Left ventricle myocardium superior (tissue), 1 donor: ENCODE results near the gene GSDMA. TPM values are rescaled to one million over a fixed set of nuclear protein-coding genes. Genes with fewer than 3 reads are reported as not detected.
"Not testable (repeated sequence)": the region's sequence is repeated elsewhere in the genome, so short reads cannot be mapped to it uniquely, and the experiment has no call there.

Source experiments
- ATAC-seq: fragments of 200-7000 bp; cut with Tn5 transposase; one replicate; pipeline ENCODE4 v1.9.1; 2020; ENCODE audit warnings: mild to moderate bottlenecking, moderate library complexity
- DNase-seq: peaks from one replicate; pipeline ENCODE4 v3.0.0-alpha.2; 2020
- intact Hi-C: fragments of 100-400 bp; cut with micrococcal nuclease; formaldehyde crosslinking; loops from one replicate; pipeline ENCODE4 v1.11.0; 2022
- total RNA-seq: library from RNA; stranded (reverse); fragmentation: NEBNext Ultra II Directional; extraction: Animal tissue kit (Norgen Biotek cat#: 25700); gene quantifications from one replicate; pipeline ENCODE4 v1.2.1, GENCODE V29; 2021
- donor health status: DM: no; HTN: yes; CAD: no; lungs with severe emphysema.

Gene GSDMA
- total RNA-seq, 1 donor from 2014 or later, result 0.52 TPM

DNA sequence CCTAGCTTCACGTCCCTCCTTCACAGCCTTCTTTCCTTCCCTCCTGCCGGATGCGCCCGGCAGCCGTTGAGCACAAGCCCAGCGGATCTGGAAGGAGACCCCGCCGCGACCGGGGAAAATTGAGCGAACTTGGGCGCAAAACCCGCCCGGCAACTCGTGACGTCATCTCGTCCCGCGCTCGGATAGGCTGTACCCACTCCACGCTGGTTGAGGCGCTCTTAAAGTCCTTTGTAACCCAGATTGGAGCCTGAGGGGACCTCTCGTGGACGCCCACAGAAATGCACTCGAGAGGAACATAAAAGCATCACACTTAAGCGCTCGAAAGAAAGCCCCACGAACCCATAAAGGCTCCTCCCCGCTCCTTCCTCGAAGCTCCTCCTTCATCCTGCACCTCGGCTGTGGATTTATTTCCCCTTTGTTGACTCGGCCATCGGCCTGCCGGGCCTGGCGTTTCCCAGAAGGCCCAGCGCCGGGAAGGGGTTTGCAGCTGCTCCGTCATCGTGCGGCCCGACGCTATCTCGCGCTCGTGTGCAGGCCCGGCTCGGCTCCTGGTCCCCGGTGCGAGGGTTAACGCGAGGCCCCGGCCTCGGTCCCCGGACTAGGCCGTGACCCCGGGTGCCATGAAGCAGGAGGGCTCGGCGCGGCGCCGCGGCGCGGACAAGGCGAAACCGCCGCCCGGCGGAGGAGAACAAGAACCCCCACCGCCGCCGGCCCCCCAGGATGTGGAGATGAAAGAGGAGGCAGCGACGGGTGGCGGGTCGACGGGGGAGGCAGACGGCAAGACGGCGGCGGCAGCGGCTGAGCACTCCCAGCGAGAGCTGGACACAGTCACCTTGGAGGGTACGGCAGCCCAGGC is 17.8 kb downstream of the GSDMA start, which contains the start of gene PSMD3:
Gene PSMD3, plus strand, starts transcription at position 457 of the 856 bp plus-strand sequence. Its CDS starts 164 bp downstream, at position 621.
- peak; percentile 96 for ATAC-seq
- intact Hi-C loops, result no loop called here
- peak; percentile 98 for DNase-seq

DNA sequence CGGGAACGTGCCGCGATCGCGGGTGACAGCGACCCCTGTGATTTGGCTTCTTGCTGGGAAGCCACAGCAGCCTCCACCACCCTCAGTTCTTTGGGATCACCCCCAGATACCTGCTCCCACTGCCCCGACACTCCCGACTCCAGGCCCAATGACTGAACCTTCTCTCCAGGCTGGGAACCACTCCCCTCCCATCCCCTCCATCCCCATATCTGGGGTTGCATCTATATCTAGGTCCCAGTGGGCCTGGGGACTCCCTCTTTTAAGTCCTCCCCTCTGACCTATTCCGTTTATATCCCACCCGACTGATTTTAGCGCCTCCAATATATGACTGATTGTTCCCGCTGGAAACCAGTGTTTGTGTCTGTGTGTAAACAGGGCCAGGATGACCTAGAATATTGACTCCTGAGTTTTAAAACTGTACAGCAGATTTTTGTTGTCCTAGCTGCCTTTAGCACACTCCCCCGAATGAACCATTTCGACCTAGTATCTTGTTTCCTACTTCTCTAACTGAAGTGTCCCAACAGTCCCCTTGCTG is 18.5 kb downstream of the GSDMA start:
- DNase-seq (no peak), ATAC-seq (peak; percentile 2)
- intact Hi-C loops, result no loop called here

DNA sequence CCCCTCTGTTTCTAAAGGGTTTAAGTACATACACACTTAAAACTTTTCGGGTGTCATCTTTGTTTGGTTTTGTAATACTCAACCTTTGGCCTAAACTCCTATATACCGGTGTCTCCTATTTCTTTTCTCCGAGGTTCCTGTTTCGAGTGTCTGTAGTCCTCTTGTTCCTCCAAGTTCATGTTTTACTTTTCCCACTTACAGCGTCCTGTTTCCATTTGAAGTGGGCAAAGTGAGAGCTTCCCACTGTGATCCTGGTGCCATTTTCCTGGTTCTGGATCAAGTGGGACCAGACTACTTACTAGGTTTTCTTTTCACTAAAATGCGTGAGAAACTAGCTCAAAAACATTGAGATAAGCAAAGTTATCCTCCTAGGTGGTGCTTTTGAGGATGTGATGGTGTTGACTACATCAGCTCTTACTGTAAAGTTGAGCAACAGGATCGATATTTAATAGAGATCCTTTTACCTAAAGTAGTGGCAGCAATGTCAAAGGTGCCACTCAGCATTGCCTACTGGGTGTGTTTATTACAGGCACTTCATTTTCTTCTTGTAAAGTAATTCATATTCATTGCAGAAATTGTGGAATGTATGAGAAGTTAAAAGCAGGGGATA is 19.1 kb downstream of the GSDMA start:
- ATAC-seq (no peak), DNase-seq (no peak)
- intact Hi-C loops, result no loop called here

DNA sequence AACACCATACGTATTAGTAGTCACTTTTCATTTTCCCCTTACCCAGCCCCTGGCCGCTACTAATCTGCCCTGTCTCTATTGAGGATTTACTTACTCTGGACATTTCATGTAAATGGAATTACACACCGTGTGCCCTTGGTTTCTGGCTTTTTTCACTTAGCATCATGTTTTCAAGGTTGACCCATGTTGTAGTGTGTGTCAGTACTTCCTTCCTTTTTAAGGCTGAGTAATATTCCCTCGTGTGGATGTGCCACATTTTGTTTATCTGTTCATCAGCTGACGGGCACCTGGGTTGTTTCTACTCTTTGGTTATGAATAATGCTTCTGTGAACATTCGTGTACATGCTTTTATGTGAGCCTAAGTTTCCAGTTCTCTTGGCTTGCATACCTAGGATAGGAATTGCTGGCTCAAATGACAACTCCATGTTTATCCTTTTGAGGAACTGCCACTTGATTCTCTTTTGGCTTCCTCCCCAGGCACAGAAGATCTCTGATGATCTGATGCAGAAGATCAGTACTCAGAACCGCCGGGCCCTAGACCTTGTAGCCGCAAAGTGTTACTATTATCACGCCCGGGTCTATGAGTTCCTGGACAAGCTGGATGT is 25.5 kb downstream of the GSDMA start:
- intact Hi-C loops, result no loop called here
- DNase-seq (no peak), ATAC-seq (no peak)

DNA sequence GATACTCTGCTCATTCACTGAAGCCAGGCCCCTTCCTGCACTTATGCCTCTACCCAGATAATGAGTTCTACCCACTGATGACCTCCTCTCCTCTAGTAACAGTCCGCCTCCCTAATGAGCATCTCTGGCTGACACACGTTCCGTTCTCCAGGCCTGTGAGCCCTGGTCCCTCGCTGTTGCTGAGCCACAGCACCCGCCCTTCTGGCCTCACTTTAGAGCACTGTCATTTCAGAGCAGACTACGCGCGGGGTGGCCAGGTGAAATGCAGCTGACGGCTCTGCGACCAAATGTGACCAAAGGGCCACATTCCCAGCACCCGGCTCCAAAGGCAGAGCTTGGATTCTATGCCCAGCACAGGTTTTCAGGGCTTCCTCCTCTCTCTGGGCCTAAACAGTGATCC is 31.6 kb downstream of the GSDMA start:
- no peak for ATAC-seq

DNA sequence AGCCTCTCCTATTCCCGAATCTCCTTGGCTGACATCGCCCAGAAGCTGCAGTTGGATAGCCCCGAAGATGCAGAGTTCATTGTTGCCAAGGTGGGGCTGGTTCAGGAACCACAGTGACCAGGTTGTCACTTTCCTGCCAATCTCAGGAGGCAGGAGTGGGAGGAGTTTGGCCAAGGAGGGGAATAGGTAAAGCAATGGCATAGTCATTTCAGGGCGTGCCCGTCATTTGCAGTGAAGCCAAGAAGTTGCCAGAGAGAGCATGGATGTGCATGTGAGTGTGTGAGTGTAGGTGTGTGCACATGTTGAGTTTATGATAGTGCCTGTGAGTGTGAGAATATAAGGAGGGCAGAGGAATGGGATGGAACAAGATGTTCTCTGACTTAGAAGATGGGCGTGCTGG is 32.6 kb downstream of the GSDMA start:
- ATAC-seq (no peak), DNase-seq (no peak)
- intact Hi-C loops, result no loop called here

More for the DNA sequence above, 31.6 kb downstream of the GSDMA start:
- intact Hi-C loops, result no loop called here
- no peak for DNase-seq

DNA sequence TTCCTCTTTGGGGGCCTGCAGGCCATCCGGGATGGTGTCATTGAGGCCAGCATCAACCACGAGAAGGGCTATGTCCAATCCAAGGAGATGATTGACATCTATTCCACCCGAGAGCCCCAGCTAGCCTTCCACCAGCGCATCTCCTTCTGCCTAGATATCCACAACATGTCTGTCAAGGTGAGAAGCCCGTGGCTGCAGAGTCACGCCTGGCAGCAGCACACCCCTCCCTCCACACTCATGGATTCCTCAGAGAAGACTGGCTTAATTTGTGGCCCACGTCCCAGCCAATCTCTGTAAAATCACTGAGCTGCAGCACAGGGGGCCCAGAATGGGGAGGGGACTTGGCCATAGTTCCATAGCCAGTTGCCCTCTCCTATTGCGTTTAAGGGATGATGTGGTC is 33.4 kb downstream of the GSDMA start:
- DNase-seq (no peak), ATAC-seq (no peak)
- intact Hi-C loops, result no loop called here

DNA sequence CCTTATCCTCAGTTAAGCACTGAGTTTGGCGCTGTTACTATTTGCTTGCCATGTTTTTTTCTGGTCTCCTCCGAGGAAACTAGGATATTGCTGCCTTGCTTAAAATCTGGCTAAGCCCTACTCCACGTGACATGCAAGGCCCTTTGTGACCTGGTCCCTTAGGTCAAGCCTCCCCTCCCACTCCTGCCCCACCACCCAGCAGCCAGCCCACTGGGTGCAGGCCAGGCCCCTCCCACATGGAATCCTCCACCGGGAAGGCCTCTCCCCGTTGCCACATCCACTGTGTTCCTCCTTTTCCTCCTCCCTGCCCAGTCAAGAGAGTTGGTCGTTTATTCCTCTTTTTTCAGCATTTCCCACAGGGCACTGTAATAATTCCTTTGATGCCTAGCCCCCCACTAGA is 34.0 kb downstream of the GSDMA start:
- intact Hi-C loops, result no loop called here
- ATAC-seq, result peak; percentile 72
- DNase-seq, result peak; percentile 71

DNA sequence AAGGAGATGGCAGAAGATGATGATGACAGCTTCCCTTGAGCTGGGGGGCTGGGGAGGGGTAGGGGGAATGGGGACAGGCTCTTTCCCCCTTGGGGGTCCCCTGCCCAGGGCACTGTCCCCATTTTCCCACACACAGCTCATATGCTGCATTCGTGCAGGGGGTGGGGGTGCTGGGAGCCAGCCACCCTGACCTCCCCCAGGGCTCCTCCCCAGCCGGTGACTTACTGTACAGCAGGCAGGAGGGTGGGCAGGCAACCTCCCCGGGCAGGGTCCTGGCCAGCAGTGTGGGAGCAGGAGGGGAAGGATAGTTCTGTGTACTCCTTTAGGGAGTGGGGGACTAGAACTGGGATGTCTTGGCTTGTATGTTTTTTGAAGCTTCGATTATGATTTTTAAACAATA is 34.7 kb downstream of the GSDMA start:
- DNase-seq (no peak), ATAC-seq (peak; percentile 7)
- intact Hi-C loops, result no loop called here

DNA sequence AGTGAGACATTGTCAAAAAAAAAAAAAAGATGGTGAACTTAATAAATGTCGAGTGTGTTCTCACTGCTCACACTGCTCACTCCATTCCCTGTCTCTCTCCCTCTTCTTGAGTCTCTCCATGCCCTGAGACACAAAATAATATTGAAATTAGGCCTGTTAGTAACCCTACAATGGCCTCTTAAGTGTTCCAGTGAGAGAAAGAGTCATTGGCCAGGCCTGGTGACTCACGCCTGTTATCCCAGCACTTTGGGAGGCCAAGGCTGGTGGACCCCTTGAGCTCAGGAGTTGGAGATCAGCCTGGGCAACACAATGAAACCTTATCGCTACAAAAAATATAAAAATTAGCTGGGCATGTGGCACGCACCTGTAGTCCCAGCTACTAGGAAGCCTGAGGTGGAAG is 36.3 kb downstream of the GSDMA start:
- DNase-seq (no peak), ATAC-seq (no peak)
- intact Hi-C loops, result no loop called here

DNA sequence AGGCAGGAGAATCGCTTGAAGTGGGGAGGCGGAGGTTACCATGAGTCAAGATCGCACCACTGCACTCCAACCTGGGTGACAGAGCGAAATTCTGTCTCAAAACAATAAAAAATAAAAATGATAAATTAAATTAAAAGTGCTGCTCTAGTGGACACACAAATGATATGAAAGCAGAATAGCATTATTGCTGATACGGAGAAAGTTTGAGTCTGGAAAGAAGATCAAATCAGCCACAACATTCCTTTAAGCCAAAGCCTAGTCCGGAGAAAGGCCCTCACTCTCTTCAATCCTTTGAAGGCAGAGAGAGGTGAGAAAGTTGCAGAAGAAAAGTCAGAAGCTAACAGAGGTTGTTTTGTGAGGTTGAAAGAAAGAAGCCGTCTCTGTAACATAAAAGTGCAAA is 37.4 kb downstream of the GSDMA start:
- DNase-seq, result no peak
- intact Hi-C loops, result no loop called here
- no peak for ATAC-seq

DNA sequence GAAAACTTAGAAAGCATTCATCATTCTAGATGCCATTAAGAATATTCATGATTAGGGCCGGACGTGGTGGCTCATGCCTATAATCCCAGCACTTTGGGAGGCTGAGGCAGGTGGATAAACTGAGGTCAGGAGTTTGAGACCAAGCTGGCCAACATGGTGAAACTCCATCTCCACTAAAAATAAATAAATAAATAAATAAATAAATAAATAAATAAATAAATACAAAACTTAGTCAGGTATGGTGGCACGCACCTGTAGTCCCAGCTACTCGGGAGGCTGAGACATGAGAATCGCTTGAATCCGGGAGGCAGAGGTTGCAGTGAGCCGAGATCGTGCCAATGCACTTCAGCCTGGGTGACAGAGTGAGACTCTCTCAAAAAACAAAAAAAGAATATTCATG is 38.5 kb downstream of the GSDMA start:
- DNase-seq, ATAC-seq, intact Hi-C loops: not testable (repeated sequence)

DNA sequence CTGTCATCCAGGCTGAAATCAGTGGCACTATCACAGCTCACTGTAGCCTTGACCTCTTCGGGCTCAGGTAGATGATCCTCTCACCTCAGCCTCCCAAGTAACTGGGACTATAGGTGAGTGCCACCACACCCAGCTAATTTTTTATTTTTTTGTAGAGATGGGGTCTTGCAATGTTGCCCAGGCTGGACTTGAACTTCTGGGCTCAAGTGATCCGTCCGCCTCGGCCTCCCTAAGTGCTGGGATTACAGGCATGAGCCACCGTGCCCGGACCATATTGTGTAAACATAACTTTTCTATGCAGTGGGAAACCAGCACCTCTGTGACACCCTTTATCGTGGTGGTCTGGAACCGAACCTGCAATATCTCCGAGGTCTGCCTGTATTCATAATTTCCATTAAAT is 41.3 kb downstream of the GSDMA start:
- ATAC-seq (no peak), DNase-seq (no peak)
- intact Hi-C loops, result no loop called here

DNA sequence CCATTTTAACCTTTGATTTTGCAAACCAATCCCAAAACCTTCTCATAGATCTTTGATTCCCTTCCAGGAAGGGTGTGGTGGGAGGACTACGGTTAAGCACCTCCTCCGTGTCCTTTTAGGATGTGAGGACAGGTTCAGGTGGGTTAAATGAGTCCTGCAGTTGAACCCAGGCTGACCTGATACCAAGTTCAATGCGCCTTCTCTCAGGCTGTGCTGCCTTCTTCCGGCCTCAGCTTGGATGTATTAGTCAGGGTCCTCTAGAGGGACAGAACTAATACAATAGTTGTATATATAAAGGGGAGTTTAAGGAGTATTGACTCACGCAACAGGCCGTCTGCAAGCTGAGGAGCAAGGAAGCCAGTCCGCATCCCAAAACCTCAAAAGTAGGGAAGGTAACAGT is 41.9 kb downstream of the GSDMA start:
- no peak for DNase-seq
- no peak for ATAC-seq
- intact Hi-C loops, result no loop called here

DNA sequence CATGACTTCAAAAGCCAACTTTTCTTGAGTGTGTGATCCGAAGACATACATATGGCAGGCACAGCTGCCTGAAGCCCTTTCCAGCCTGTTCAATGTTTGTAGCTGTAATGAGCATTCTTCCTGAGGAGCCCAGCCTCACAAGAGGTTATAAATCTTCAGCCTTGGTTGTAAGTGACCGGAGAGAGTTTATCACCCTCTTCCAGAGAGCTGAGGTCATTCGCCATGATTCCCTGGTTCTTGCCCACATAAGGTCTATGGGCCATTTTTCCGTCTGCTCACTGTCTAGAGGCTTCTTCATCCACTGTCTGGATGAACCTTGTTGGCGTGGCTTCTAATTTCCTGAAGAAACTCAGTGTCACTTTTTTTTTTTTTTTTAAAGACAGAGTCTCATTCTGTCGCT is 42.7 kb downstream of the GSDMA start:
- DNase-seq, result no peak
- intact Hi-C loops, result no loop called here
- ATAC-seq, result no peak

DNA sequence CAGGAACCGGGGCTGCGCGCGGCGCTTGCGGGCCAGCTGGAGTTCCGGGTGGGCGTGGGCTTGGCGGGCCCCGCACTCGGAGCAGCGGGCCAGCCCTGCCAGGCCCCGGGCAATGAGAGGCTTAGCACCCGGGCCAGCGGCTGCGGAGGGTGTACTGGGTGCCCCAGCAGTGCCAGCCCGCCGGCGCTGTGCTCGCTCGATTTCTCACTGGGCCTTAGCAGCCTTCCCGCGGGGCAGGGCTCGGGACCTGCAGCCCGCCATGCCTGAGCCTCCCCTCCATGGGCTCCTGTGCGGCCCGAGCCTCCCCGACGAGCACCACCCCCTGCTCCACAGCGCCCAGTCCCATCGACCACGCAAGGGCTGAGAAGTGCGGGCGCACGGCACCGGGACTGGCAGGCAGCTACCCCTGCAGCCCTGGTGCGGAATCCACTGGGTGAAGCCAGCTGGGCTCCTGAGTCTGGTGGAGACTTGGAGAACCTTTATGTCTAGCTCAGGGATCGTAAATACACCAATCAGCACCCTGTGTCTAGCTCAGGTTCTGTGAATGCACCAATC is 48.2 kb downstream of the GSDMA start:
- peak; percentile 20 for DNase-seq
- ATAC-seq, intact Hi-C loops: not testable (repeated sequence)

DNA sequence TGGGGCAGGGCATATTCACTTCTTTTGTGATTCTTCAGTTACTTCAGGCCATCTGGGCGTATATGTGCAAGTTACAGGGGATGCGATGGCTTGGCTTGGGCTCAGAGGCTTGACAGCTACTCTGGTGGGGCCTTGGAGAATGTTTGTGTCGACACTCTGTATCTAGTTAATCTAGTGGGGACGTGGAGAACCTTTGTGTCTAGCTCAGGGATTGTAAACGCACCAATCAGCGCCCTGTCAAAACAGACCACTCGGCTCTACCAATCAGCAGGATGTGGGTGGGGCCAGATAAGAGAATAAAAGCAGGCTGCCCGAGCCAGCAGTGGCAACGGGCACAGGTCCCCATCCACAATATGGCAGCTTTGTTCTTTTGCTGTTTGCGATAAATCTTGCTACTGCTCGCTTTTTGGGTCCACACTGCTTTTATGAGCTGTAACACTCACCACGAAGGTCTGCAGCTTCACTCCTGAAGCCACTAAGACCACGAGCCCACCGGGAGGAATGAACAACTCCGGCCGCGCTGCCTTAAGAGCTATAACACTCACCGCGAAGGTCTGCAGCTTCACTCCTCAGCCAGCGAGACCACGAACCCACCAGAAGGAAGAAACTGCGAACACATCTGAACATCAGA is 49.3 kb downstream of the GSDMA start:
- ATAC-seq, intact Hi-C loops: not testable (repeated sequence)
- DNase-seq, result peak; percentile 13

DNA sequence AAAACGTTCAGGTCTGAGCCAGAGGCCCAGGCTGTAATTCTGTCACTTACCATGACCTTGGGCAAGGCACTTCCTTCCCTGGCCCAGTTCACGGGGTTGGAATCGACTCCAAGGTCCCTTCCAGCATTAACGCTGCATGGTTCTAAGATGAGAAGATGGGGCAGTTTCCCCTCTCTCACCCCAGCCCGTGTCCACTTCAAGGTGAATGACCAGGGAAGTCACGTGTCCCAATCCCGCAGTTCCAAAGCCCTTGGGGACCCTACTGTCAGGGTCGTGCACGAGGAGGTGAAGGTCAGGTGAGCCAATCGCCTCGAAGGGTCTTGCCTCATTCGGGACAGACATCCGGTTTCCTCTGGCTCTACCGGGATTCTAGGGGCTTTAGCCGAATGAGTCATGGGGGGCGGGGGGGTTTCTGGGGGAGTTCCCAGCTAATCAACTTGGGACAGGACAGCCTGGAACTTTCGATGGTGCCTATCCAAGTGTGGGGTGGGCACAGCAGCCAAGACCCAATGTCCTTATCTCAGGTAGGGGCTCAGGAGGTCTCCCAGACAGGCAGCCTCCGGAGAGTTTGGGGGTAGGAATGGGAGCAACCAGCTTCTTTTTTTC is 51.7 kb downstream of the GSDMA start:
- intact Hi-C loops, result no loop called here
- ATAC-seq (no peak), DNase-seq (peak; percentile 22)
